Fibroblast of skin of left quadriceps (primary cell): ENCODE results near the gene ARL15.

ENCODE experiments used
- DNase-seq, 2 experiments: peaks; one replicate each; pipeline ENCODE4 v3.0.0-alpha.2; 2013; ENCODE audit warnings: low read depth in 2 of 2

Gene ARL15

DNA sequence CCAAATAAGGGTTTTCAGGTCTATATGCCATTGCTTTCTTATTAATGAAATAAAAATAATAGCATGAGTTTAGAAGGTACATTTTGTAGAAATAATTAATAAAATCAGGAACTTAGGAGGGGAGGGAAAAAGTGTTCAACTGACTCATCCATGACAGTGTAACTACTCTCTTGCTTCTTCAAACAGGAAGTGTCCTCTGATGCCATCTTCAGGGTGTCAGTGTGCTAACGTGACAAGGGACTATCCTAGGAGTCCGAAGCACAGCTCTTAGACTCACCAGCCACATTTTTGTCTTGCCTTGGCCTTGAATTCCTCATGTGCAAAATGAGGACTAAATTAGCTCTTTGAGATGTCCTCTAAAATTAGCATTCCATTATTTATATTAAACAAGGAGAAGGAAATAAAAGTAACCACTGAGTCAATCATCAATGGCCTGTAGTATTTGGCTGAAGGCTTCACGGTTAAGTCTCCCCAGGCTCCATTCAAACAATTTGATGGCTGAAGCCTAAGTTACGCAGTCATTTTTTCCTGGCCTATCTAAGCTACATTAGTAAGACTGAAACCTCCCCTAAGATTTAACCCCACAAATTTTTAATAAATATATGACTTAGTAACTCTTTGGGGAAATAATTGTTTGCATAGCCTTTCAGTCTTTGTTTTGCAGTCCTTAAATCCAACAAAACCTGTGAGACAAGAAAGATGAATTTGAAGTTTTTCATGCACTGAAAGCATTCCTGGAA lies 151.1 kb downstream of the ARL15 start:
- DNase-seq, result no peak

DNA sequence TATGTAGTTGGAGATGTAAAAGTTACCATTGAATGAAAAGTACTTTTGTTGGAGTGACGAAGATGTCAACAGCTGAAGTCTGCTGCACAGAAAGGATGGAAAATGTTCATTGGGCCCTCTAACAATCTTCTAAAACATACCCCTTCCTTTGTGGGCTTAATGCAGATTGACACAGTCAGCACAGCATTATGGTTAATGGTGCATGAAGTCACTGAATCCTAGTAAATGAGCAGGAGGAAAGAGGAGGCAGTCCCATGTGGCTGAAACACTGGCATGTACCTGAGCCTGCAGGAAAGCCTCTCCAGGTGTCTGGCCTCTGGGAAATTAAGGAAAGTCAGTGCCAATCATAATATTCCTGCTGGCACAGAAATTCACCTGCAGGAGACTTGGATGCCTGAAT lies 153.8 kb downstream of the ARL15 start:
- DNase-seq, result no peak

DNA sequence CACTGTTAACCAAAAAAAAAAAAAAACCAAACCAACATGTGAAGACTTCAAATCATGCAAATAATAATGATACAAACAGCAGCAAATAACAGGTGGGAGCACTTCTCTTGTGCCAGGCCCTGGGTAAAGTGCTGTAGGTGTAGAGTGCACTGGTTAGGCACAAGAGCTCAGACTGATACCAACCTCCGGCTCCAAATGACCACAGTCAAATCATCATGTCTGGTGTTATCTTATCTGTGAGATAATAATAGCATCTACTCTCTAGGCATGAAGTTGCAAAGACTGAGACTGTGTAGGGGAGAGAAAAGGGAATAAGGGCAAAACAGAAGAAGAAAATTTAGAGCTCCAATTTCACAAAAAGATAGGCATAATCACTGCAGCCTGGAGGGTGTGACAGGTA lies 159.5 kb downstream of the ARL15 start:
- DNase-seq, result no peak

DNA sequence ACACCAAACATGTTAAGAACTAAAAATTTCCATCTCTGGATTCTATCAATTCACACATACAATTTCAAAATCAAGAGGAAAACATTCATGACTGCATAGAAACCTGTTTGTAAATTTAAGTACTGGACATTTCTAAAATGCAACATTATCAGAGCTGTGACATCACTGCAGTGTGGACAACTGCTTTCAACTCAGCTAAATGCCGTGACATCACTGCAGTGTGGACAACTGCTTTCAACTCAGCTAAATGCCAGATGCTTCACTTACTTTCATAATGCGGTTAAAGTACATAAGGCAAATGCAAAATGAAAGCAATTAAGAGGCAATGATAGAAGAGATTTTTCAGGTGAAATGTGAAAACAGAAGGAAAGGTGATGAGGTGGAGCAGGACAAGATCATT lies 161.5 kb downstream of the ARL15 start:
- DNase-seq, result no peak

DNA sequence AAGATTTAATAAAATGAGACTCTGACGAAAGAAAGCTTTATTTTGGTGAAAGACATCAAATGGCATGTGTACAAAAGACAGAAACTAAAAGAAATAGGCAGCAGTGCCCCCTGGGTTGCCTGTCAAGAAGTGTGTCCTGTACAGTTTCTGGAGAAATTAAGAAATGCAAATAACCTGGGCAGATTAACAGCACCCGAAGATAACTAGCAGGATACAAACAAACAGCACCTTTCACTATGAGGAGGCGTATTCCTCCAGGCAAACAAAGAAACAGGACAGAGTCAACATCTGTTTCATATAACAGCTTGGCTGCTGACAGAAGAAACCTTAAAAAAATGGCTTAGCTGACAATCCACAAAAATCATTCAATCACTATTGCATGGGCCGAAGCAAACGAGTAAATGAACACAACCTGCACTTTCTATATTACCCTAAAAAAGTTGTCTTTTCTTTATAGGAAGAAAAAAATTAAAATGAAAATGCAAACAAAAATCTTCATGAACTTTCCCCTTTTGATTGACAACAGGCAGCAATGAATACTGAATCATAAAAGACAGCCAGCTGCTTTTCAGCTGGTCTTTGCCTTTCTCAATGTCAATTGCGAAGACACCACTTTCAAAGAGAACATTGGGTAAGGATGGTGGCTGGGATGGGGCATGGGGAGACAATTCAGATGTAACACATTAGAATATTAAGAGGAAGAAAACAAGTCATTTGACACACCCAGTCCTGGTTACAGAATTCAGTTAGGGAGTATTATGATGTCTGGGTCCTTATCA lies 162.1 kb downstream of the ARL15 start:
- no peak for DNase-seq

DNA sequence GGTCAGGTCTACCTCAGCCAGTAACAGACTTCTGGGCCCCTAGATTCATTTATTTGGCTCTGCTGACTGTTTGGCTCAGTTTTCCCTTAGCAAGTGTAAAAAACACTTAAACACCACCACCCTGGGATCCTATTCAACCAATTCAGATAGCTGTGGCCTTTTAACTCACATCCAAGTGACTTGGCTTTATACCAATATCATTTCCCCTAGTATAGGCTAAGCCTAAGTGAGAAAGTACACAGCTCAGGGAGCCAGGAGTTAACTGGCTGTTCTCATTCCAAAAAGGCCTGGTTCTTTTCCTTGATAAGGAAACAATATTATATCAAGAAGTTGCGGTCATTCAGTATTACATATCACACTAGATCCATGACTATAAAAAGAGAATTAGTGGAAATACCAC lies 163.5 kb downstream of the ARL15 start:
- DNase-seq, result no peak

DNA sequence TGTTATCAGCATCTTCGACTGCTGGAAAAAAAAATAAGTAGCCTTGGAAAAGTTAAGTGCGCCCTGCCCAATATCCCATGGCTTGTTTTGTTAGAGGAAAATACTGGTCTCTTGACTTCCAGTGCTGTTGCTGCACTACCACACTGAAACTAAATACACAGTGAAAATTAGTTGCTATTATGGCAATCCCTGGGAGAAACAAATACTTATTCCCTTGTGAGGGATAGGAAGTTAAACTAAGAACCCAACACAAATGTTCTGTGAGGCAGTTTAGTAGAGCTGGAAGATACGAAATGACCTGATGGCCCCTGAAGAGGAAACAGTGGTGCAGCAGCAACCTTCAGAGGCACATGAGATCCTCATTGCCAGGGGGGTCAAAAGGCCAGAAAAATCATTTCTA lies 164.0 kb downstream of the ARL15 start:
- no peak for DNase-seq

DNA sequence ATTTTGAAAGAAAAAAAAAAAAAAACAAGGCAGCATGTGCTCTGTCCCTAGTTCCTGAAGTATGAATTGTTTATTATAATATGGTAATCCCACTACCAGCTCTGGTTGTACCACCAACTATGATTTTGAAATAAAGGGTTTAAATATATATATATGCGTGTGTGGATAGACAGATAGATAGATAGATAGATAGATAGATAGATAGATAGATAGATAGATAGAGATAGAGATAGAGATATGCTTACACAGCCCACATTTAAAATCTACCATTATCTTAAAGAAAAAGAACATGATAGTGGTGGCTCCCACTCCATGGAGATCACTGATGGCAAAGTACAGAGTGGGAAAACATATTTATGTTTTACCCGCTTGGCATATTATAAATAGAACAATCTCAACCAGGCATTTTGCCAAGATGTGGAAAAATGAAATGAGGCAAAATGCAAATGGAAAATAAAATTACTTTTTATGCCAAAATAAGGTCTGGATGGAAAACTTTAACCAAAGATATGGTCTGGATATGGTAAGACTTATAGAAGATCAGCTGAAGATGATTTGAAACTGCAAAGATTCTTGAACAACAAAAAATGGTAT lies 170.0 kb downstream of the ARL15 start:
- no peak for DNase-seq

DNA sequence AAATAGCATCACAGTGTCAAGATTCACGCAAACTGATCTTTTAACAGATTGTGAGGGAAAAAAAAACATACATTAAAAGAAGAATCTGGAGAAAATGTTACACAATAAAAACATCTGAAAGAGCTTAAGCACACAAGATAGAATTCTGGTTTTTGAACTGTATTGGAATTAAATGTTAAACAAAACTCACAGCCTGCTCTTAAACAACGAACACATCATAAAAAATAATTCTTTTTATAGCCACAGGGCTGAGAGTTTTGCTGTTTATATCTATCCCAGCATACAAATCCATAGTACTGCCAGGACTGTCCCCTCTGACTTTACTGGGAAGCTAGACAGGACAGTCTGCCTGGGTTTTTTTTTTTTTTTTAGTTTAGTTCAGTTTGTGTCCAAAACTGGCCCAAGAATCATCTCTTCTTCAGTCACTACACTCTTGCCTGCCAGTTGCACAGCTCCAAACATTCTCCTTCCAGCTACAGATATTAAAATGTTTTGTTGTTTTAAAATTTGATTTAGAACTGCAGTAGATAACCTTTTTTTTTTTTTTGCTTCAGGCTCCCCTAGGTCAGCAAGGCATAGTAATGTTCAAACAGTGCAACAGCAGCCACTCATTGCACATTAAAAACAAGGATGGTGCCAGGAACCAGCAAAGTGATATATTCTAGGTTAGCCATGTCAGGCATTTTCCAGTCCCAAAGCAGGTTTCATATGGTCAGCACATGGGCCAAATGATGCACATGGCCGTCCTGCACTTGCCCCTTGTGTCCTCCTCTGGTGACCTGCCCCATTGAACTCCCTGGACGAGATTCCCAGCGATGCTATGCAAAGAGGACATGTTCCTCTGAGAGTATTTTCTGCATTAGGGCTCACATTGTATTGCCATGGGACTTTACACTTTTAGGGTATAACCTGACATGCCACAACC lies 173.6 kb downstream of the ARL15 start:
- peak; percentile 42 to 44 for DNase-seq

DNA sequence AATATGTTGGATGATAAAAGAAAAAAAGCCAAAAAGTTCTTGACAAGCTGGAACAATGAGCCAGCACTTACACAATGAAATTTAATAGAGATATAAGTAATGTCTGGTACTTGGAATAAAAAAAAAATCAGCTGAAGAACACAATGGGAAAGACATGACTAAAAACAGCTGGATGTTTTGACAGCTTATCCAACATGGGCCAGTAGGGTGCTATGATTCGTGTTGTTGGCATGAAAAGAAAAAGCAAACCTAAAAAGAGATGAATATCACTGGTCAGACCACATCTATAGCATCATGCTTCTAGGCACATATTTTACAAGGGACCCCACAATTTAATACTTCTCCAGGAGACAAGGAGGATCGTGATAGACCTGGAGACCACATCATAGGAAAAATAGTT lies 175.3 kb downstream of the ARL15 start:
- no peak for DNase-seq

DNA sequence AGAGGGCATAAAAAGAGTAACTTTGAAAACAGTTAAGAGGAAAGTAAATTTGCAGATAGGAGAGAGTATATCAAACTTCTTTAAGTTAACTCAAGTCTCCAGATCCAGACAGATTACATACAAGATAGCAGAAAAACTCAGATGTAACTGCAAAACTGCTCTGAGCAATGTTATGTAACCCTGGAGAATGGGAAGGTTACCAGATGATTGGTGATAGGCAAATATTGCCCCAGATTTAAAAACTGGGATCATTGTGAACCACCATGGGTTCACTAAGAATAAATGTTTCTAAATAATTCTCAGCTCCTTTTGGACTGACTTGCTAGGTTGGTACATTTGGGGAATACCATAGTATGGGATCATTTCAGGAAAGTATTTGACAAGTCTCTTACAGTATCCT lies 176.5 kb downstream of the ARL15 start:
- no peak for DNase-seq

DNA sequence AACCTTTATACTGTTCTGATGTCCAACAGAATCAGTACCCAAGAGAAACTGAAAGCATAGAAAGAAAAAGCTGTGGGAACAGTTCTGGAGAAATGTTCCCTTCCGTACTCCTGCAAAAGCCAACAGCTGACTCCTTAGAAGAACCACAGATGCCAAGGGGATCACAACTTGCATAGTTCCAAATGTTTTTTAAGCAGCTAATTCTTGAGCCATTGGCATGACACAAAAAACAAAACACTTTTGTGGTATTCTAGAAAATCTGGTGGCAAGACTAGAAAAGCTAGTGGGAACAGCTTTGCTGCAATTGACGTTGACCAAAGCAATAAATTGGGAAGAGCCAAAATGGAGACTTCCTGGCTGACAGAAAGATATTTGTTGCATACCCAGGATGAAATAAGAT lies 189.9 kb downstream of the ARL15 start:
- DNase-seq, result no peak

DNA sequence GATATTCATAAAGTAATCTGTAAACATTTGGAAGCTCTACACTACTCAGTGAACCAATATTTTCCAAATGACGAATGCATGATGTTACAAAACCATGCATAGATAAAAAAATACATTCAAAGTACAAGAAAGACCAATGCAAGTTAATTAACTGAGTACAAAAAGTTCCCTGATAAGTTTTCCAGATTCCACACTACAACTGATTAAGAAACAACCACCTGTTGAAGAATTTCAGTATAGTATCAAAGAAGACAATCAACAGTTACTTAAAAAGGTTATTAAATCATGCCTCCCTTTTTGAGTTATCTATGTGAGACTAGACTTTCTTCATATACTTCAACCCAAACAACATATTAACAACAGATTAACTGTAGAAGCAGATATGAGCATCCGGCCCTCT lies 192.4 kb downstream of the ARL15 start:
- no peak for DNase-seq

DNA sequence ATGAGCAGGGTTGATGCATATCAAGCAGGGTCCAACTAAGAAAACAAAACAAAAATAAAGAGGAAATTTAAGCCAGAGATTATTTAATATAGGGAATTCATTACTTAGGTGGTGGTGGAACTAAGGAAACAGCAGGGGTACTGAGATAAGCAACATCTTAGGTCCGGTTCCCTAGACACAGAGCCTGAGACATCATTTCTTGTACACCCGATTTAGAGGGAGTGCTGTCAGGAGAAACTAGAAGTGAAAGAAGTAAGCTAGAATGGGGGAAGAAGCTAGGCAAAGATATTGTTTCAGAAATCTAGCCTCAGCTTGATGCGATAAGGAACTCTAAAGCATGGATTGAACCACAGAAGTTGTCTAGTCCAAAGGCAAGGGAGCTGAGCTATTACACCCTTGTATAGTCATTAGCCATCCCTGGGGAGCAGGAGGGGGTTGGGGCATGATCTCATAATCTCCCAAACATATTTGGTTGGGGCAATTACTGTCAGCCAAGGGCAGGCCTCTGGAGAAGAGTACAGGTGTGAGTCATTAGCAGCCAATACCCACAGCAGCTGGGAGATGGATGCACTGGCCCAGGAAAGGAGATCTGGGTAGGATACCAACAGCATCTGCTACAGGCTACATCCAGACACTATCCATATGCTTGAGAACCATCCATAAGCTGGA lies 194.5 kb downstream of the ARL15 start:
- no peak for DNase-seq

DNA sequence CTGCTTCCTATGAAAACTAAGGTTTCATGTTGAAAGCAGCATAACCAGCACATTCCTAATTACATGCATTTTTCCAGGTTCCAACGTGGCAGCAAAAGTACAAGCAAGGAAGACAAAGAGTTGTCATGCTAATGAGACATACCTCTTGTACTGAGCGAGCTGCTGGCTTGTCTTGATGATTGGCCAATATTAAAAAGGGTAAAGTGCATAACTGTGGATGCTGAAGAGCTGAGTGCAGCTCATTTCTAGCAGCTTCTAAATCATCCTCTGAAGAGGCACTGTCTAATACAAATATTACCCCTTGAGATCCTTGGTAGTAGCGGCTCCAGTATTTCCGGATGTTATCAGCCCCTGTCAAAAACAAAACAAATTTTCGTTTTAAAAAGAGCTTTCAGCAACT lies 197.3 kb downstream of the ARL15 start:
- no peak for DNase-seq

DNA sequence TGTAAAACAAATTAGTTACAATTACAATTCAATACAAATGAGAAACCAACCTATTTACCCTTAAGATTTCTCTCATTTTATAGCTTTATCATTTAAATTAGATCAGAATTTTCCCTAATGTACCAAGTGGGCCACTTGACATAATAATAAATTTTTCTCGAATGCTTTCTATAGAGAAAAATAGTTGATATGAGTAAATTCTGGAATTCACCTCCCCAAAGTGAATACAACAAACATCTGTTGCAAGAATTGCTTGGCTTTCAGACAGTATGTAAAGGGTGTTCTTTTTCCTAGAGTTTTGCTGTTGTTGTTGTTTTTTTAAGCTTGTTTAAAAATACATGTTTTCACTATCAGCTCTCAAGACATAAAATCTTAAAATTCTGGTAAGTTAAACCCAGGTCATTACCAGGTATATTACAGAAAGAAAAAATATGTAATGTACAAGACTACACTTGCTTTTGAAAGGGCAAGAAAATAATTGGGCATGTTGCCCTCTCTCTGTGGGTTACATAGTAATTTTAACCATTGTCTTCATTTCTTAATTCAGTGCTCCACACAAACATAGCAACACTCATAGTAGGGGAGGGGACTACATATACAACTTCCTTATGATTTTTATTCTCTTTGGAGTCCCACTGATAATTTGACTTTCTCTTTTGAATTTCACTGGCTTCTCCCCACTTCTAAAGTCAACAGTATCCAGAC lies 200.6 kb downstream of the ARL15 start:
- DNase-seq, result no peak

DNA sequence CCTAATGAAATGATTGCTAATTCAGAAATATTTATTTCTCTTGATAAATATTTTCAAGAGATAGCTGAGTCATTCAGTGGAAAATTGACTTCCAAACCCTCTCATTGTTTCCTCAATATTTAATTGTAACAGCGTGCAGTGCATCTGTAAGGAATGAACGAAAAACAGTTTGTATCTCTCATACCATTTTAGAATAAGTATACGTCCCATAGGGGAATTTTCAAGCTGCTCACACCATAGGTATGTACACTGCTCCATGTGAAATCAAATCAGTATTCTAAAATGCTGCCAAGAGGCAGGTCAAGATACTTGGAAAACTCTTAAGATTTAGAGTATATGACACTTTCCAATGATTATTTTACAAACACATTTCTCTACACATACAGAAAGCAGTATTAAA lies 202.2 kb downstream of the ARL15 start:
- no peak for DNase-seq

DNA sequence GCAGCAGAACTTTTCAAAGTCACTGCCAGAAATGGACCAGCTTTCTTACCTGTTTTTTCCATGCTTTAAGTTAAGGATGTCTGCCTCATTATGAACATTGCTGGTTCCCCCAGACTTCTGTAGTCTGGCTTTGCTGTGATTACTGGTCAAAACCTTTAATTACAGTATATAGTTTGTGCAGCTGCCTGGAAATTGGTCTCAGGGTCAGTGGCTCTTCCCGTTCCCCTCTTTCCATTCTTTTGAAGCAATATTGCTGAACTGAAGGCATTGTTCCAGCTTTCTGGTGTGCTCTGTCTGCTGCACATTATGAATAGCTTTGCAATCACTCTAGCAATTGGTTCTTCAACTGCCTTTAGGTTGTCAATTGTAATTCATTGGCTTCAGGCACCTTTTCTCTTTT lies 206.5 kb downstream of the ARL15 start:
- DNase-seq, result no peak

DNA sequence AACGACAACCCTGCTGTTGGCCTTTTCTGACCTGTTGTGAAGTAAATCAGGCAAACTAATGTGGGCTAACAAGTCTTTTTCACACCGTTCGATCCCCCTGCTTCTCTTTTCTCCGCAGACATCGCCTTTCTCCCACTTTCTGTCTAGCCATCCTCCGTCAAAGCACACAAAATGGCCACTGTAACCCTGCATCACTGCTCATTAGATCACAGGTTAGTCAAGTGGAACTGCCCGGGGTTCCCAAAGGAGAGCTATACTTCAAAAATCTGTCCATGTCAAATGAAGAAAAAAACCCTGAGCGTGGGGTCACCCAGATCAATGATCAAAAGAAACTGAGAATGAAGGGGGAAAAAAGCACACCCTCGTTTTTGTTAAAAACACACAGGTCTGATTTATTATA lies 212.1 kb downstream of the ARL15 start:
- DNase-seq, result no peak

DNA sequence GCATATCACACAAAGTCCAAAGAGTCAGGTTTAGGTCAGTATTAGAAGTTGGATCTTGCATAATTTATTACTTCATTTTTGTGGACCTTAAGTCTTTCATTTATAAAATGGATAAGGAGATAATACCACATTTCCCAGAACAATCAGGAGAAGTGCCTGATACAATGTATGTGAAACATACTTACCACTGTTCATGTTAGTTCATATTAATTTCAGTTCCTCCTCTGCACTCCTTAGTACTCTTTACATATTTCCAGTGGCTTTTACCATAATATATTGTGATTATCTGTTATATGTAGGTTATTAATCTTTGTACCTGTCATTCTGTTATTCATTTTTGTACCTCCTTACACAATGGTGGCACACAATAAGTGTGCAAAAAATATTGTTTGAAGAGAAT lies 214.4 kb downstream of the ARL15 start:
- DNase-seq, result no peak

DNA sequence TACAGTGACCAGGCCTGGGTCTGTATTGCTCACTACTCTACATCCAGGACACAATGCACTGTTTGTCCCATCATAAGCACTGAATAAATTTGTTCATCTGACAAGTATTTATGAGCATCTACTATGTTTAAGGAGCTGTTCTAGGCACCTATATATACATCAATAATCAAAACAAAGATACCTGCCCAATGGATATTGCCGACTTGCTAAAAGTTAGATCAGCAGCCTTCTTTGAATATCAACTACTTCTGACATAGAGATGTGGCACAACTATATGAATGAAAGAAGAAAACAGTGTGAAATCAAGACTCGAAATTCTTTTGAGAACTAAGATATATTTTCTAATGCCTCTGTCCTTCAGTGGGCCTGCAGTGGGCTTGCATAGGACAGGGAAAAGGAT lies 215.7 kb downstream of the ARL15 start:
- no peak for DNase-seq
